CD4-positive, alpha-beta T cell treated with Interleukin-4 for 4 hours (primary cell): ENCODE data around the gene AGTR1.
"Not testable (repeated sequence)": the region's sequence is repeated elsewhere in the genome, so short reads cannot be mapped to it uniquely, and the experiment has no call there.

Experiments
- DNase-seq: peaks from one replicate; pipeline ENCODE4 v3.0.0-alpha.2; 2020

Gene AGTR1

DNA sequence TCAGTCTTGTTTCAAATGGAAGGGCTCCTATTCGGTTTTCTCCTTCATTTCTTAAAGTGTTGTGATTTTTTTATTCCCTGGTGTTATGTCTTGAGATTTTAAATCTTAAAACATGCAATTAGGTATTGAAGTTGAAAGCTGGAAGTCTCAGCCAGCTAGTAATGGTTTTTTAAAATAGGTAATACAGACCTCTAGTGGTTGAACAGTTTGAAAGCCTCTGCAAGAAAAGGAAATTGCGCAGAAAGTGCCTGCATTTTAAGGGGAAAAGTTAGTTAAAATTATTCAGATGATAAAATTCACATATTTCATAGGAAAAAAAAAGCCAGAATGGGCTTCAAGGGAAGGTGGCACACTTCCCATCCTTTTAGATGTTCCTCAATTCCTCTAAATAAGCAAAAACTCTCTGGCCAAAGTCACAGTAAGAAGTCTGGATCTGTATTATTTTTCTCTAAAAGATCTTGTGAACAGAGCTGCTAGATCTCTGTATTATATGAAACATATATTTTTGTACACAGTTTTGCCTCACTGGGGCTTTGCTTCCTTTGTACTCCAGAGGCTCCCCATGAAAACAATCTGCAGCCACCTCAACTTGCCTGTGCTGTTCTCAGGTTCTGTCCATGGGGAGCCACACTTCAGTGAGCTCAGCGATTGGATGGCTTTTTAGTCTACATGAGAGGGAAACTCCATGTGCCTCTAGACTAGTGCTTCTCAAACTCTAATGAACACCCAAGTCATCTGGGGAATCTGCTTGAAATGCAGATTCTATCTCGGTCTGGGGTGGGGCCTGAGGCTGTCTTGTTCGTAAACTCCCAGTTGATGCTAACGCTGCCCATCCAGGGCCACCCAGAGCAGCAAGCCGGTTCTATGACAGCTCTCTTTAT, 21.5 kb downstream of the AGTR1 start:
- DNase-seq = no peak

DNA sequence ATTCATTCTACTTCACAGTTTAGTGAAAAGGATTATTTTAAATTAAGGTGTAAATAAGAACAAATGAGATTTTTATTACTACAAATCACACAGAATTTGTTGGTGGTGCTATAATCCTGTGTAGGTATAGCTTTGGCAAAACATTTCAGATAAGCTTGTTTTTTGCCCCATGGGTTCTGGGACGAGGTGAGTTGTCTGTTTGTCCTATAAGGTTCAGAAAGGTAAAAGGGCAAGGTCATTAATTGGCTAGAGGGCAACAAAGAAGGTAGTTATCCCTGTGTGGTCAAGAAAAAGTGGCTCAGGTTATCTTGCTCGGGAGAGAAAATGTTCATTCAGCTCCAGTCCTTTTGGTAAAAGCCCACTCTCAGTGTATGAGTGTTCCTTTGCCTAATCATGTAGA, 23.2 kb downstream of the AGTR1 start:
- DNase-seq = no peak

DNA sequence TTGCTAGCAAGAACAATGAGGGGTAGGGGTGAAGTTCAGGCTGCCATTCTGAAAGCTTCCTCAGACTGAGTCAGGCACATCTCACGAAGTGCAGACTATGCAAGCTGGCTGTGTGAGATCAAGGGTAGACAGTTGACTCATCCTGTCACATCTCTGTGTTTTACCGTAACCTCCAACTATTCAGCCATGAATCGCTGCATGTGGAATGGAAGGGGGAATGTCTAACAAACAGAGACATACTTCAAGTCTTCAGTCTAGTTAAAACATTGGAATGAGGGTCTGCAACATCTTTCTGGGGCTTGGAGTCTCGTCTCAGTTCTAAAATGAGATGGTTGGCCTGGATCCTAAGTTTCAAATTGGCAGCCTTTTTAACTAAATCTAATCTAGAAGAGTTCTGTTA, 25.9 kb downstream of the AGTR1 start:
- DNase-seq = no peak

DNA sequence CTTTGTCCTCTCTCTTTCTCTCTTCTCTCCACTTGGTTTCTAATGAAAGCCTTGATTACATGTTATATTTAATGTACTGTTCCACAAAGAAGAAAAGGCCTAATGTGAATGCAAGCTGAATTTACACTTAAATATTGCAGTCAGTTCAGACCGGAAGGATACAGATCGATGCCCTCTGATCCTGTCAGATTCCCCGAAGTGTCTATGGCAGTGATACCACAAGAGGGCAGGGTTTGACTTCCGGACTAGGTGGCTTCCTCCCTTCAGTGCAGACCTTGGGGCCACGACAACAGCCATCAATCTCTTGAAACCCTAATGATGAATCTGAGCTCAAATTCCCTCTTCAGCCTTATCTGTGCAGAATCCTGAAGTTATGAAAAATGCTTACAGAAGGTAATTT, 29.5 kb downstream of the AGTR1 start:
- DNase-seq = no peak

DNA sequence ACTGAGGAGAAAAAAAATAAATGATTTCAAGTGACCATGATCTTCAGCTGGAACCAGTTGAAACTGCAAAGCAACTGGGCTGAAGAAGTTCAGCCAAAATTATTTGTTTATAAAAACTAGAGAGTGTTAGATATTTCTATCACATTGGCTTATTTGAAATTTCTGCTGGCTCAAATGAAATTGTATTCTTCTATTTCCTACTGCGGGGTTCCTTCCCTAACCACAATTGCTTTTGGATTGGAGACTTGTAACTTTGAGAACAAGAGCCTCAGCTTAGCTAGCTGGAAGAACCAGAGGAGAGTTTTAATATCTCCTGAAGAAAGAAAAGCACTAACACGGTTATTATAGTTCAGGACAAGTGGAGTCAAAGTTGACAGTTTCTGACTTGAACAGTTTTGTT, 31.1 kb downstream of the AGTR1 start:
- no peak for DNase-seq

DNA sequence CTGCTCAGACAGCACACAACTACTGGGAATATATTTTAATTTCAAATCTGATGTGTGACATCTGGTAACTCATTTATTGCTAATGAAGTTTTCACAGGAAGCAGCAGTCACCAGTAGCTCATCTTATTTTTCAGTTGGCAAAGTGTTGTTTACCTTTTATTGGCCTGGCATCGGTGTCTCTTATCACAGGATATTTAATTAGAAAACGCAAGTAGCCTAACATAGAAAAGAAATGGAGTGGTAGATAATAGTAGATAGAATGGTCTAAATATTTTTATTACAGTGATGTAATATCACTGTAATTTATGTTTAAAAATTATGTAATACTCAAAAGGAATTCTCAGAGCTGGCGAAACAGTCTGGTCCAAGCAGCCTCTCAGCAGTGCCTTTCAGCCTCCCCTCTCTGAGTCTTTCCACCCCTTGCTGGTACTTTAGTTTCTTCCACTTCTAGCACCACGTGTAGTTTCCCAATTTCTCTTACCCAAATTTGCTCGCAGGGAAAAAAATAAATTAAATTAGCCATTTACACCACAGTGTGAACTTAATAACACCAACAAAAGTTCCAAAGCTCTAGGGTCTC, 31.9 kb downstream of the AGTR1 start:
- no peak for DNase-seq

DNA sequence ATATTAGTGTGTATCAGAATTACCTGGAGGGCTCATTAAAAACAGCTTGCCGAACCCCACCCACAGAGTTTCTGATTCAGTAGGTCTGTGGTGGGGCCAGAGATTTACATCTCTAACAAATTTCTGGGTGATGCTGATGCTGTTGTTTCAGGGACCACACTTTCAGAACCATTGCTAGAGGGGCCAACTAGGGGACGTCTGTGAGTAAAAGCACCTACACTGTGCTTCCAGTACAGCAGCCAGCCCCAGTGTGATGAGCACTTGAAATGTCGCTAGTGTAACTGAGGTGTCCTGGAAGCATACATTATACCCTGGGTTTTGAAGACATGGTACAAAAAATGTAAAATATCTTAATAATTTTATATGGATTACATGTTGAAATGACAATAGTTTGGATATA, 33.0 kb downstream of the AGTR1 start:
- DNase-seq = no peak

DNA sequence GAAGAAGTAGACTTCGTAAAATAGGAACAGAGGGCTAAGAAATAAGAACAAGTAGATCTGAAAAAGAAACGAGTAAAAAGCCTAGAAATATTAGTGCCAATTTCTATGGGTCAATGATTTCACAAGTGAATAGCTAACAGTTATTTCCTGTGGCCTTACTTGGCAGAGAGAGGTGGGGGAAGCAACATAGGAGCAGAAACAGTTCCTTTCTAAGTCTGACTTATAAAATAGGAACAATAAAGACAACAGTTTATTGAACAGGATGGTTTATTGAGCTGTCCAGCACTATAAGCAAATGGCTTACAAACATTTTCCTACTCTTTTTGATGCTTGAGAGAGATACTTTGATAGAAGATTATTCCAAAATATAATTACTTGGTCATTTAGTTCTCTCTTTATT, 37.9 kb downstream of the AGTR1 start:
- no peak for DNase-seq

DNA sequence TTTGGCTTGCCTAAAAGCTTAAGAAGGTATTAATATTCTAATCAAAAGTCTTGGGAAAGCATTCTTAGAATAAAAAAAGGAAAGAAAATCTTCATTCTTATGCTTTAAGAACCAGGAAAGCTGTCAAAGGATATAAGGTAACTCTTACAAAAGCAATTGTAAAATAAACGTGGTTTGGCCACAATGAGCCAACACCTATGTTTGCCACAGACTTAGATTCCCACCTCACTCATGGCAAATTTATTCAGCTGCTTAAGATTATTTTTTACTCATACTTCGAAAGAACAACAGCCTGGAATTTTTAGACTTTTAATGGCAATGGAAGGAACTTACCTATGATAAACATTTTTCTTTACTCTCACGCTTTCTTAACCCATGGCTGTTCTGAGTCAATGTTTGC, 38.4 kb downstream of the AGTR1 start:
- DNase-seq = no peak

DNA sequence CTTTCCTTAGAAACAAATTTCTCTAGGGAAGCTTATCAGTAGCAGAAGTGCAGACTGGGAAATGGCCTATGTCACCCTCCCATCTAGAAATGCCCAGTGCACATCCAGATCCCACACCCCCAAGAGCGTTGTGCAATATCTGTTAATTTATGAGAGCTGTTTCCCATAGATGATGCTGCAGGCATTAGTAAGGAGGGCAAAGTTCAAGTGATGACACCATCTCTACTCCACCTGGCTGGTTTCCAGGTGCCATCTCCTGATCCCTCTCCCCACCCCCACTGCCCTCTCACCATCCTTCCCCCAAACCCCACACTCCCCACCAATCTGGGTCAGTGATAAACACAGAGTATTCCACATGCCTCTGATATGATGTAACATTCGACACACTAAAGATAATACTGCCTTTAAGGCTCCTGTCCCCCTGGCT, 39.4 kb downstream of the AGTR1 start:
- no peak for DNase-seq

DNA sequence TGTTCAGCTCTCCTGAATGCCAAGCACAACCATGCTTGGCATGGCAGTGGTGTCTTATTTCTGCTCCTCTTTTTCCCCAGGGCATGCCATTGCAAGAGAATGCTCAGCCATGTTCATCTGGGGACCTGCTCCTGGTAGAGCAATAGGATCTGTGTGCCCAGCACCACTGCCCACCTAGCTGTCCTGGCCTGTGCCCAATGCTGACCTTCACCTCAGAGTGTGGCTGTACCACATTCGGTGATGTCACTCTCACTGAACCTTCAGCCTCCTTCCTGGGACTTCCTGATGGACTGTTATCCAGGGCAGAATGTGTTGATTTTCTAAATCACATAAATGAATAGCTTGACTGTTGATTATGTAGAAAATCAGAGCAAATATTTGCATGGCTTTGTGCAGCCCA, 42.0 kb downstream of the AGTR1 start:
- DNase-seq = no peak

DNA sequence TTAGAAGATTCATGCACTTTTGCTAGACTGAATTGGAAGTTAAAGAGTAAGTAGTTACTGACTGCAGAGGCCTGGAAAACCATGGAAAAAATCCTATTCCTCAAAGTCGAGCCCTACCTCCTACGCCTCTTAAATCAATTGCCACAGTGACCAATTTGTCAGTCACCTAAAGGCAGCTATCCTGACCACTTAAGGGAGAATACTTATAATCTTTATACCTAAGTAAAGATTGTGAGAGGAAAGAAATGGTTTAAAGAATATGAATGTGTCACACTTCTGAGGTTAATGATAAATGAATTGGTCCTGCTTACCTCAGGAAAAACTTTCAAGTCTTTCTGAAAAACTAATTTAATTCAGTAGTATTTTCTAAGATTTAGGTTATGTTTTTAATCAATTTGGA, 42.6 kb downstream of the AGTR1 start:
- no peak for DNase-seq

DNA sequence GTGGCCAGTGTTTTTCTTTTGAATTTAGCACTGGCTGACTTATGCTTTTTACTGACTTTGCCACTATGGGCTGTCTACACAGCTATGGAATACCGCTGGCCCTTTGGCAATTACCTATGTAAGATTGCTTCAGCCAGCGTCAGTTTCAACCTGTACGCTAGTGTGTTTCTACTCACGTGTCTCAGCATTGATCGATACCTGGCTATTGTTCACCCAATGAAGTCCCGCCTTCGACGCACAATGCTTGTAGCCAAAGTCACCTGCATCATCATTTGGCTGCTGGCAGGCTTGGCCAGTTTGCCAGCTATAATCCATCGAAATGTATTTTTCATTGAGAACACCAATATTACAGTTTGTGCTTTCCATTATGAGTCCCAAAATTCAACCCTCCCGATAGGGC, 43.5 kb downstream of the AGTR1 start:
- DNase-seq = no peak

DNA sequence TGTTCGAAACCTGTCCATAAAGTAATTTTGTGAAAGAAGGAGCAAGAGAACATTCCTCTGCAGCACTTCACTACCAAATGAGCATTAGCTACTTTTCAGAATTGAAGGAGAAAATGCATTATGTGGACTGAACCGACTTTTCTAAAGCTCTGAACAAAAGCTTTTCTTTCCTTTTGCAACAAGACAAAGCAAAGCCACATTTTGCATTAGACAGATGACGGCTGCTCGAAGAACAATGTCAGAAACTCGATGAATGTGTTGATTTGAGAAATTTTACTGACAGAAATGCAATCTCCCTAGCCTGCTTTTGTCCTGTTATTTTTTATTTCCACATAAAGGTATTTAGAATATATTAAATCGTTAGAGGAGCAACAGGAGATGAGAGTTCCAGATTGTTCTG, 44.4 kb downstream of the AGTR1 start:
- no peak for DNase-seq

DNA sequence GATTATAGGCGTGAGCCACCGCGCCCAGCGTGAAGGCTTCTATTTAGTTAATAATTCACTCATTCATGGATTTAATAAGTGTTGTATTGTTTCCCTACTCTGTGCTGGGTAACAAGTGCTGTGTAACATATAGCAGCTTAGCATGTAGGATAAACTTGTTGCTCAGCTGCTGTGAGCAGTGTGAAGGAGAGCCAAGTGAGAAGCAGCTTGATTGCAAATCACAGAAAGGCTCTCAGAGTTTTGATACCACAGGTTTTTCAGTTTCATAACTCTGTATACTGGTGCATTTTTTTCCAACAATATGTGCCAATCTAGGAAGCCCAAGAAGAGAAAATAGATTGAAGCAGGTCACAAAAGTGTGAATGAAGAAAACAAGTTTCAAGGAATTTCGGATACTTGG, 48.4 kb downstream of the AGTR1 start:
- DNase-seq = no peak

DNA sequence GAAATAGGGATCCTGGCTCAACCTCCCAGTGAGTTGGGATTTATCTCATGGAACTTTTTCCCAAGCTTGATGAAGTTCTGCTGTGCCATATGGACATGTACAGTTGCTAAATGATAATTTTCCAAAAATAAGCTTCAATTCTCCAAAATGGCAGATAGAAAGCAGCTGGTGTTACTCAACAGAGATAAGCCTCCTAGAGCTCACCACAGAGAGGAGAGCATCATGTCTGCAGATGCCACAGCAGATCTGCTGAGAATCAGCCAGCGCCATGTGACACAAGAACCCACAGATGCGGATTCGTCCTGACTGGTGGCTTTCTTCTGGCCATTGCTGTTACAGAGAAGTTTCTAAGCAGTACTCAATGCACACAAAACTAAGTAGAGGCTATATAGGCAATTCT, 50.6 kb downstream of the AGTR1 start:
- no peak for DNase-seq

DNA sequence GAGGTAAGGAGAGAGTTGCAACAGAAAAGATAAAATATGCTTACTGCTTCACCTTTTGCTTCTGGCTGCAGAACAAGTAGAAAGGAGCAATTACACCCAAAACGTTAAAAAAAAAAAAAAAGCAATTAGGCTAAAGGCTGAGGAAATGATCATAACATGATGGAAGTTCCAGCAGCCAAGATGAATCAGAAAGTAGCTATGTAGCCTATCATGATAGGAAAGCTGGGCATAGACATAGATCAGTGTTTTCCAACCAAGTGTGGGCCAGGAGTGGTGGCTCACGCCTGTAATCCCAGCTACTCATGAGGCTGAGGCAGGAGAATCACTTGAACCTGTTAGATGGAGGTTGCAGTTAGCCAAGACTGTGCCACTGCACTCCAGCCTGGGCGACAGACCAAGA, 52.6 kb downstream of the AGTR1 start:
- DNase-seq = no peak

DNA sequence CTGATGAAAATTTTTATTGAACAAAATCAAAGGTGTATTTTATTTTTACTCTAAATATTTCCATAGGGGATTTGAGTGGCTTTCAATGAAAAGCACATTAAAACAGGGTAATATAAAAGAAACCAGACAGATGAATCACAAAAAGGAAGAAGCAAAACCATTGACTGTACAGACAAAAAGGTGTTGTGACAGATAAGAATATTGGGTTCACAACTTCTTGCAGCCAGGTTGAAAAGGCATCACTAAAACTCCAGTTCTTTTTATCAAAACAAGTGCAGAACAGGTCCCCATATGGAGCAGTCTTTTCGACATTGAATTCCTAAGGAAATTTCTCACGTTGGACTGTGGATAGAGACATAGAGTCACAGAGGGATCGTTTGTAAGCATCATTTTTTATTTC, 53.8 kb downstream of the AGTR1 start:
- no peak for DNase-seq

DNA sequence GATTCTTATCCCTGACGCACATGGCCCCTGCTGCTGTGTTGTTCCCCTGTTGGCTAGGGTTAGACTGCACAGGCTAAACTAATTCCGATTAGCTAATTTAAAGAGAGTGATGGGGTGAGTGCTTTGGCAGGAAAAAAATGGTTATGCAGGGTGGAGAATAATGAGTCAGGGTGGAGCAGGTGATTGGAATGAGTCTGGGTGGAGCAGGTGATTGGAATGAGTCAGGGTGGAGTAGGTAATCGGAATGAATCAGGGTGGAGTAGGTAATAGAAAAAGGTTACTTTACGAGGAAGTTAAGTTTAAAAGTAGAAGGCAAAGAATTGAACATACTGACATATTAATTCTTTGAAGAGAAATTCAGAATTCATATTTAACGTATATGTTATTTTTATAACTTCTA, 55.7 kb downstream of the AGTR1 start:
- DNase-seq = not testable (repeated sequence)

DNA sequence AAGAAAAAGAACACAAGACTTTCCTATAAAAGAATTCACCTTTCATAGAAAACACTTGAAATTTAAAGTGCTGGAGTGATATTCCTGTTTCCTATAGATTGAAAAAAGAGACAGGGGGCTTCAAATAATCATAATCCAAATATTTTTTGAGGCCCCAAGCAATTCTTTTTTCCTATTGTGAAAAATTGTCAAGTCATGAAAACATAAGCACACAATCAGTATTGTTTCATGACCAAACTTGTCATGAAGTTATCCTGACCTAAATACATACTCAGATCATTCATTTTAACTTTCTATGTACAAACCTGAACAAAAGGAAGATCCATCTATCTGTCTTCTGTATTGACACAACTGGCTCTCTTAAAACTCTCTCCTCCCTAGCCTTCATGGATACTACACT, 57.9 kb downstream of the AGTR1 start:
- DNase-seq = no peak

DNA sequence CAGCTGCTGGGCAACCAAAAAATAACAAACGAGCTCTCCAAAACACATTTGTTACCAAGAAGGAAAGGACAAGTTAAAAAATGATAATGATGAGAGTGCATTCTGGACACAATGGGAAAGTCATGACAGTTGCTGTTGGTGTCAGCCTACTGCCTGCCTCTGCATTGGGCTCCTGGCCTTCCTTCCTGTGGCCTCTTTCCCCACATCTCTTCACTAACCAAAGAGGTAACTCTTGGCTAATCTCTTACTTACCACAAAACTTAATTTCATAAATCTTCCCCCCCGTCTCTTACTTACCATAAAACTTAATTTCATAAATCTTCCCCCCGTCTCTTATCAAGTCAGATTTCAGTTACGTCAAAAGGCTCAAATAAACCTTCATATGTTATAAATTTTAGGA, 58.6 kb downstream of the AGTR1 start:
- no peak for DNase-seq

DNA sequence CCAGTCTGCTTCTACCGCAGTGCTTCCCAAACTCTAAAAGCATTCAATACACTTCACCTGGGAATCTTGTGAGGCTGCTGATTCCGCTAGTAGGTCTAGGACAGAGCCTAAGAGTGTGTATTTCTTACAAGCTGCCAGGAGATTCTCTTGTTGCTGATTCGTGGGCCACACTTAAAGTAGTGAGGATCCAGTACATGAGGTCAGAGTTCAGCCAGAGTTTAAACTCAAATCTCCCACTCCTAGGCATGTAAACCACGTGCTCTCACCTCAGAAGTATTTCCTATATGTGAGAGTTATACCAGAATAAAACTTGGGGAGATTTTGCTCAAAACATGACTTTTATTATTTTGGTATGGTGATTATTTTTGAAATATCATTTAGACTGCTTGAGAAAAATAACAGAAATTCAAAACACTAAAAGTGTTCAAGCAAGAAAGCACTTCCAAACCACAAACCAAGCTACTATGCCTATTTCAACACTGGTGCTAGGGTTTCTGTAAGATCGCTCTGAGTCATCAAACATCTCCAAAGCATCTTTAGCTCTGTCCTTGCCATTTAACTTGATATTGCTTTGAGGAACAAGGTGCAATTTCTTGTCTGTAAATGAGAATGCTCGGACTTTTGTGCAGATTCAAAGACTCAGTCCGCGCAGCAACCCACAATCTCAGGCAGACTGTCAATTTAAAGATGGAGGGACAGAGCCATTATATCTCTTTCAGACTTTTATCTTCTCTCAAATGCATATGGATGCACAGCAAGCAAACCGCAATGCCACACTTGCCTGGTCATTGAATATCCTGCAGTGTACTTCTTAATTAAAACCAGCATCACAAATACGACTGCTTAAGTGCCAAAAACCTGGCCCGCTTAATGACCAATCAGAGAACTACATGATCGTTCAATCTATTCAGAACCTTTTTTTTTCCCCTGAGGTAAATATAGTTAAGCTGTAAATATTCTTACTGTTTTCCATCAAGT, 59.8 kb downstream of the AGTR1 start:
- no peak for DNase-seq

DNA sequence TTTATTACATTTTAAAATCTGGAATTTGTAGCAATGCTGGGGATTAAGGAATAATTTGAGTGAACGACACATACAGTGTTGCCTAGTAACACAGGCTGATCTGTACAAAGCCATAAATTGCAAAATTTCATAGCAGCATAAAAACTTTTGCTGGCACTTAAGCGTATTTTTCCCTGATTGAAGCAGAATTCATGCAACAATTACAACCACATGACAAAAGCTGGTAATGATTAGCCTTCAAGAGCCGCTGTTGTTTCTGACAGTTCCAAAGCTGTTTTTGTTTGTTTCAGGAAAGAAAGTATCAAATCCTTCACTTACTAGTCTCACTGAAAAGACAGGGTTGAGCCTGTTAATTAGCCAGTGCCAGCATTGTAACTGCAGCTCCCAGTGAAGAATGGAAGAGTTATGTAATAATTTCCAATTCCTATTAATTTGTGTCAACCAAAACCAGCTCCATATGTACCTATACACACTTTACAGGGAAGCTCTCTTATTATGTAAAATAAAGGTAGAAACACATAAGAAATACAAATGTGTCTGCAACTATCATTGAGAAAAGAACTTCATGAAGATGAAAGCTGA, 60.7 kb downstream of the AGTR1 start:
- DNase-seq = no peak
